ENCODE data around the gene CABLES1.

The CABLES1 gene

DNA sequence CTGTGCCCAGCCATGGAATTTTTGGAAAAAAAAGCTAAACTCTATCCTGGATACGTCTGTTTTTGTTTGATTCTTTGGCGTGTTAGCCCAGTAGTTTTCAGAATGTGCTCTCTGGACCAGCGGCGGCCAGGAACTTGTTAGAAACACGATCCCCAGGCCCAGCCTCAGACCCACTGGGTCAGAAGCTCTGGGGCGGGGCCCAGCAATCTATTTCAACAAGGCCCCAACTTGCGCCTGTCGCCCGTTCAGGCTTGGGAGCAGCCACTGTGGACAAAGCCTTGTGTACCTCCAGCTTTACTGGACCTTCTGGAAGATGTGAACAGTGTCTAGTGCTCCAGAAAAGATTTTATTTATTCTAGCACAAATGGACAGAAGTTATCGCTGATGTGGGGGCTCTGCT, 14.3 kb downstream of the CABLES1 start:
- no peaks in the 10 kb centered on the region for H3K9me3 ChIP-seq (ENCODE audit: insufficient read depth, low read length, severe bottlenecking)
- no peak for DNase-seq
- H3K9ac ChIP-seq (ENCODE audit: low read depth, low read length) = no peak overlapping the region
- TF ChIP-seq EZH2 (IDR thresholded peaks at IDR 0.05; ENCODE audit: borderline replicate concordance, low read depth, low read length, severe bottlenecking) (no peak), CTCF (IDR thresholded peaks at IDR 0.05; ENCODE audit: borderline replicate concordance, extremely low read depth, low read length, poor library complexity, severe bottlenecking) (no peak)
- no peaks in the 10 kb centered on the region for H4K20me1 ChIP-seq (ENCODE audit: insufficient read depth, low read length)
- H3K27me3 ChIP-seq (ENCODE audit: insufficient read depth, low read length, poor library complexity) = no peaks in the 10 kb centered on the region
- no peak overlapping the region for H3K27ac ChIP-seq (ENCODE audit: low read length)
- no peak overlapping the region for H3K4me3 ChIP-seq (ENCODE audit: low read depth in 1 of 2, low read length in 2 of 2)
- H3K36me3 ChIP-seq (ENCODE audit: insufficient read depth, low read length) = no peaks in the 10 kb centered on the region
- ATAC-seq (ENCODE audit: insufficient read depth, low read depth) = no peak
- H3K4me2 ChIP-seq (ENCODE audit: insufficient read depth, low read length) = no peak overlapping the region
- 0 out of 2 replicates have a peak, but pooled peaks cover under 1% of the 10 kb centered on the region for H3K4me1 ChIP-seq (ENCODE audit: insufficient read depth, low read length)
- H3K79me2 ChIP-seq (ENCODE audit: insufficient read depth, low read length) = no peaks in the 10 kb centered on the region
- no peak overlapping the region for H2AFZ ChIP-seq (ENCODE audit: low read depth, low read length)

GRCh38 chr18:23151414-23152099, 16.3 kb downstream of the CABLES1 start:
- H4K20me1 ChIP-seq (ENCODE audit: insufficient read depth, low read length) = no peaks in the 10 kb centered on the region
- ATAC-seq (ENCODE audit: insufficient read depth, low read depth) = no peak

GRCh38 chr18:23154030-23154429, 18.7 kb downstream of the CABLES1 start:
- no peaks in the 10 kb centered on the region for H3K79me2 ChIP-seq (ENCODE audit: insufficient read depth, low read length)
- no peak for TF ChIP-seq EZH2 (IDR thresholded peaks at IDR 0.05; ENCODE audit: borderline replicate concordance, low read depth, low read length, severe bottlenecking)
- DNase-seq = no peak

More at GRCh38 chr18:23151414-23152099, 16.3 kb downstream of the CABLES1 start:
- Histone ChIP-seq H3K4me2 (ENCODE audit: insufficient read depth, low read length) (no peak overlapping the region), H3K4me3 (ENCODE audit: low read depth in 1 of 2, low read length in 2 of 2) (no peak overlapping the region), H3K27ac (ENCODE audit: low read length) (no peak overlapping the region), H3K9me3 (ENCODE audit: insufficient read depth, low read length, severe bottlenecking) (no peaks in the 10 kb centered on the region), H3K36me3 (ENCODE audit: insufficient read depth, low read length) (no peaks in the 10 kb centered on the region), H3K79me2 (ENCODE audit: insufficient read depth, low read length) (no peaks in the 10 kb centered on the region), H3K27me3 (ENCODE audit: insufficient read depth, low read length, poor library complexity) (no peaks in the 10 kb centered on the region), H3K4me1 (ENCODE audit: insufficient read depth, low read length) (no peaks in the 10 kb centered on the region), H3K9ac (ENCODE audit: low read depth, low read length) (no peak overlapping the region), H2AFZ (ENCODE audit: low read depth, low read length) (no peak overlapping the region)
- TF ChIP-seq CTCF (IDR thresholded peaks at IDR 0.05; ENCODE audit: borderline replicate concordance, extremely low read depth, low read length, poor library complexity, severe bottlenecking) (no peak), EZH2 (IDR thresholded peaks at IDR 0.05; ENCODE audit: borderline replicate concordance, low read depth, low read length, severe bottlenecking) (no peak)
- DNase-seq = no peak

DNA sequence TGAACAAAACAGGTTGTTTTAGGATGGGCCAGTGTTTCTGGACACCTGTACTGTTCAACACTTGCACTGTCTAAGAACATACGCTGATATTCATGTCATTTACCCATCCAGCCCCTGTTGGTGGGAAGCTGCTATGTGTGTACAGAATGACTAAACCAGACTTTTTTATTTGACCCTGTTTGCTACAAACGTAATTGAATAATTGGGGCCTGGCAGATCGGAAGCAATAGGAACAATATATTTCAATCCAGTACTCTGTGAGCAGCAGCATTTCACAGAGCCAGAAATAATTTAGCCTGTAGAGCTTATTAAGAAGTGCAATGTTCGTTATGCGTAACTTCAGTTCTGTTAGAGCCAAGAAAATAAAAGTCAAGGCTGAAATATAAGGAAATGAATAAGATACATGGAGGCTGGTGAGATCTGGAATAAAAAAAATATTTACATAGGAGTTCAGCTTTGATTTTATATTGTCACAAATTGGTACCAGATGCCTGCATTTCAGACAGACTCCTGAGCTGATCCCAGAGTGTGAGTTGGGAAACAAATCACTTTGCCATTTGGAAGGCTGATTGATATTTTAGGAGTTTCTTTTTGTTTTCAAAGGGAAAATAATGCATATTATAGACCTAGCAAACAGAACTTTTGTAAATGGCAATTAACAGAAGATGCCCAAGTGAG, 19.7 kb downstream of the CABLES1 start:
- Histone ChIP-seq H3K79me2 (ENCODE audit: insufficient read depth, low read length) (no peaks in the 10 kb centered on the region), H3K27me3 (ENCODE audit: insufficient read depth, low read length, poor library complexity) (no peaks in the 10 kb centered on the region), H3K4me2 (ENCODE audit: insufficient read depth, low read length) (no peak overlapping the region), H2AFZ (ENCODE audit: low read depth, low read length) (no peak overlapping the region), H4K20me1 (ENCODE audit: insufficient read depth, low read length) (no peaks in the 10 kb centered on the region), H3K4me3 (ENCODE audit: low read depth in 1 of 2, low read length in 2 of 2) (no peak overlapping the region), H3K9ac (ENCODE audit: low read depth, low read length) (no peak overlapping the region), H3K27ac (ENCODE audit: low read length) (no peak overlapping the region), H3K9me3 (ENCODE audit: insufficient read depth, low read length, severe bottlenecking) (no peaks in the 10 kb centered on the region), H3K4me1 (ENCODE audit: insufficient read depth, low read length) (no peaks in the 10 kb centered on the region), H3K36me3 (ENCODE audit: insufficient read depth, low read length) (no peaks in the 10 kb centered on the region)
- no peak for DNase-seq
- TF ChIP-seq CTCF (IDR thresholded peaks at IDR 0.05; ENCODE audit: borderline replicate concordance, extremely low read depth, low read length, poor library complexity, severe bottlenecking) (no peak), EZH2 (IDR thresholded peaks at IDR 0.05; ENCODE audit: borderline replicate concordance, low read depth, low read length, severe bottlenecking) (no peak)
- ATAC-seq (ENCODE audit: insufficient read depth, low read depth) = no peak

More at GRCh38 chr18:23154030-23154429, 18.7 kb downstream of the CABLES1 start:
- Histone ChIP-seq H3K4me2 (ENCODE audit: insufficient read depth, low read length) (no peak overlapping the region), H3K4me1 (ENCODE audit: insufficient read depth, low read length) (no peaks in the 10 kb centered on the region), H3K9me3 (ENCODE audit: insufficient read depth, low read length, severe bottlenecking) (no peaks in the 10 kb centered on the region), H3K27me3 (ENCODE audit: insufficient read depth, low read length, poor library complexity) (no peaks in the 10 kb centered on the region), H3K27ac (ENCODE audit: low read length) (no peak overlapping the region), H3K4me3 (ENCODE audit: low read depth in 1 of 2, low read length in 2 of 2) (no peak overlapping the region), H3K9ac (ENCODE audit: low read depth, low read length) (no peak overlapping the region), H2AFZ (ENCODE audit: low read depth, low read length) (no peak overlapping the region), H3K36me3 (ENCODE audit: insufficient read depth, low read length) (no peaks in the 10 kb centered on the region), H4K20me1 (ENCODE audit: insufficient read depth, low read length) (no peaks in the 10 kb centered on the region)
- no peak for ATAC-seq (ENCODE audit: insufficient read depth, low read depth)
